Measurements from ENCODE around the gene METTL4.

Gene METTL4

DNA sequence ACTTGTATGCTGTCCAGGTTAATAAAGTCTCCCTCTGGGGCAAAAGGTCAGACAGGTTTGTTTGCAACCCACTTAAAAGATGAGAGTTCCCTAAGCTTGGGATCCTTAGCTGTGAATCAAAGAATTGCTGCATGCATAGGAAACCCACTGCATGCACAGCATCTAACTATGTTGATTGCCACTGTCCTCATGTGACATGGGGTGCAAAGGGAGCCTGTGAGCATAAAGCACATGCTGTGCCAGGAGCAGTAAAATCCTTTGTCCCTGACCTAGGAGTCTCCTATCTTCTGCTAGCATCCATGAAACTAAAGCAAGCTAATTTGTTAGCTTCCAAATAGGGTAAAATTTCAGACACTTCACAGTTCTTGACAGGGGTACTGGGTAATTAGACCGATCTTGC, 13.8 kb downstream of the METTL4 start:
- no peak for DNase-seq (ENCODE audit: low read depth in 1 of 2, low spot score in 1 of 2)
- Histone ChIP-seq H3K27ac (replicated peaks) (no peak overlapping the region), H3K27me3 (ENCODE audit: insufficient read depth, poor library complexity, severe bottlenecking) (no peaks in the 10 kb centered on the region), H3K4me3 (replicated peaks; ENCODE audit: insufficient read depth, low read length) (no peak overlapping the region)
- no peak for TF ChIP-seq GABPA (IDR thresholded peaks at IDR 0.05; ENCODE audit: low read depth)
- TF ChIP-seq, protein P1, sequence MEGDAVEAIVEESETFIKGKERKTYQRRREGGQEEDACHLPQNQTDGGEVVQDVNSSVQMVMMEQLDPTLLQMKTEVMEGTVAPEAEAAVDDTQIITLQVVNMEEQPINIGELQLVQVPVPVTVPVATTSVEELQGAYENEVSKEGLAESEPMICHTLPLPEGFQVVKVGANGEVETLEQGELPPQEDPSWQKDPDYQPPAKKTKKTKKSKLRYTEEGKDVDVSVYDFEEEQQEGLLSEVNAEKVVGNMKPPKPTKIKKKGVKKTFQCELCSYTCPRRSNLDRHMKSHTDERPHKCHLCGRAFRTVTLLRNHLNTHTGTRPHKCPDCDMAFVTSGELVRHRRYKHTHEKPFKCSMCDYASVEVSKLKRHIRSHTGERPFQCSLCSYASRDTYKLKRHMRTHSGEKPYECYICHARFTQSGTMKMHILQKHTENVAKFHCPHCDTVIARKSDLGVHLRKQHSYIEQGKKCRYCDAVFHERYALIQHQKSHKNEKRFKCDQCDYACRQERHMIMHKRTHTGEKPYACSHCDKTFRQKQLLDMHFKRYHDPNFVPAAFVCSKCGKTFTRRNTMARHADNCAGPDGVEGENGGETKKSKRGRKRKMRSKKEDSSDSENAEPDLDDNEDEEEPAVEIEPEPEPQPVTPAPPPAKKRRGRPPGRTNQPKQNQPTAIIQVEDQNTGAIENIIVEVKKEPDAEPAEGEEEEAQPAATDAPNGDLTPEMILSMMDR (IDR thresholded peaks at IDR 0.05; ENCODE audit: insufficient read depth, low read length): no peak
- TF ChIP-seq, protein P2, sequence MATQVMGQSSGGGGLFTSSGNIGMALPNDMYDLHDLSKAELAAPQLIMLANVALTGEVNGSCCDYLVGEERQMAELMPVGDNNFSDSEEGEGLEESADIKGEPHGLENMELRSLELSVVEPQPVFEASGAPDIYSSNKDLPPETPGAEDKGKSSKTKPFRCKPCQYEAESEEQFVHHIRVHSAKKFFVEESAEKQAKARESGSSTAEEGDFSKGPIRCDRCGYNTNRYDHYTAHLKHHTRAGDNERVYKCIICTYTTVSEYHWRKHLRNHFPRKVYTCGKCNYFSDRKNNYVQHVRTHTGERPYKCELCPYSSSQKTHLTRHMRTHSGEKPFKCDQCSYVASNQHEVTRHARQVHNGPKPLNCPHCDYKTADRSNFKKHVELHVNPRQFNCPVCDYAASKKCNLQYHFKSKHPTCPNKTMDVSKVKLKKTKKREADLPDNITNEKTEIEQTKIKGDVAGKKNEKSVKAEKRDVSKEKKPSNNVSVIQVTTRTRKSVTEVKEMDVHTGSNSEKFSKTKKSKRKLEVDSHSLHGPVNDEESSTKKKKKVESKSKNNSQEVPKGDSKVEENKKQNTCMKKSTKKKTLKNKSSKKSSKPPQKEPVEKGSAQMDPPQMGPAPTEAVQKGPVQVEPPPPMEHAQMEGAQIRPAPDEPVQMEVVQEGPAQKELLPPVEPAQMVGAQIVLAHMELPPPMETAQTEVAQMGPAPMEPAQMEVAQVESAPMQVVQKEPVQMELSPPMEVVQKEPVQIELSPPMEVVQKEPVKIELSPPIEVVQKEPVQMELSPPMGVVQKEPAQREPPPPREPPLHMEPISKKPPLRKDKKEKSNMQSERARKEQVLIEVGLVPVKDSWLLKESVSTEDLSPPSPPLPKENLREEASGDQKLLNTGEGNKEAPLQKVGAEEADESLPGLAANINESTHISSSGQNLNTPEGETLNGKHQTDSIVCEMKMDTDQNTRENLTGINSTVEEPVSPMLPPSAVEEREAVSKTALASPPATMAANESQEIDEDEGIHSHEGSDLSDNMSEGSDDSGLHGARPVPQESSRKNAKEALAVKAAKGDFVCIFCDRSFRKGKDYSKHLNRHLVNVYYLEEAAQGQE (IDR thresholded peaks at IDR 0.05; ENCODE audit: insufficient replicate concordance, low read depth): no peak
- TF ChIP-seq POLR2AphosphoS5 (IDR thresholded peaks at IDR 0.05; ENCODE audit: low read depth): no peak

DNA sequence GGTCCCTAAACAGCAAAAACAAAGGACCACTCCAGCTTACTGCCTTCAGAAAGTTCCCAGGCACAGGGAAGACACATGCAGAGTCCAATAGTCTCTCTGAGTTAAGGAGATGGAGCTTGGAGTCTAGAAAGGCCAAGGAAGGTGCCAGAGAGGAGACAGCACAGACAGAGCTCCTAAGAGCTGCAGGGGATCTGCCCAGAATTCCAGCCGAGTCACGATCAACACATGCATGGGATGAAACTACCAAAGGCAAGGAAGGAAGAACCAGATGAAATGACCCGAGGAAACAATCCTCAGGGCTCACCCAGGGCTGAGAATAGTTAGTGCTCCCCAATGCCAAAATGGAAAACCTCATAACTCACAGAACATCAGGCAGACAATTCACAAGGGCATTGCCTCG, 15.4 kb downstream of the METTL4 start:
- no peaks in the 10 kb centered on the region for H3K27me3 ChIP-seq (ENCODE audit: insufficient read depth, poor library complexity, severe bottlenecking)
- no peak overlapping the region for H3K4me3 ChIP-seq (replicated peaks; ENCODE audit: insufficient read depth, low read length)
- H3K27ac ChIP-seq (replicated peaks): no peak overlapping the region
- TF ChIP-seq POLR2AphosphoS5 (IDR thresholded peaks at IDR 0.05; ENCODE audit: low read depth) (no peak), SPI1 (IDR thresholded peaks at IDR 0.05; ENCODE audit: borderline replicate concordance, low read depth) (no peak), GABPA (IDR thresholded peaks at IDR 0.05; ENCODE audit: low read depth) (no peak)
- TF ChIP-seq, protein P2 (IDR thresholded peaks at IDR 0.05; ENCODE audit: insufficient replicate concordance, low read depth): no peak
- TF ChIP-seq, protein P1 (IDR thresholded peaks at IDR 0.05; ENCODE audit: insufficient read depth, low read length): no peak
- no peak for DNase-seq (ENCODE audit: low read depth in 1 of 2, low spot score in 1 of 2)

DNA sequence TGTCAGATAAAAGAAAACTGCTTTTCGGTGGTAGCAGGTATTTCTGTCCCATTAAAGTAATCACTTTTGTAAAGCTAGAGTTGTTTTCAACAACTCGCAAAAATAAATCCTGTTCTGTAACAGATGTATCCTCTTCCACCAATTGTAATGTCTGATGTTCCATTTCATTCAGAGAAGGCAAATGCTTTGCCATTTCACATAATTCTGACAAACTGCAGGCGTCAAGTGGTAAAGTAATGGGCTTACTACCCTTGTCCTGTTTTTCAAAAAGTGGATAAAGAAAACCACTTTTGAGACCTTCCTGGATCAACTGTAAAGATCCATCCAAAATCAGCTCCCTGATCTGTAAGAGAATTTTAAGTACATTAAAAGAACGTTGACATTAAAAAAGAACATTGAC, 16.6 kb downstream of the METTL4 start:
- H3K27me3 ChIP-seq (ENCODE audit: insufficient read depth, poor library complexity, severe bottlenecking): no peaks in the 10 kb centered on the region
- H3K4me3 ChIP-seq (replicated peaks; ENCODE audit: insufficient read depth, low read length): no peak overlapping the region
- DNase-seq (ENCODE audit: low read depth in 1 of 2, low spot score in 1 of 2): no peak
- H3K27ac ChIP-seq (replicated peaks): no peak overlapping the region
- TF ChIP-seq POLR2AphosphoS5 (IDR thresholded peaks at IDR 0.05; ENCODE audit: low read depth) (no peak), SPI1 (IDR thresholded peaks at IDR 0.05; ENCODE audit: borderline replicate concordance, low read depth) (no peak), GABPA (IDR thresholded peaks at IDR 0.05; ENCODE audit: low read depth) (no peak)
- TF ChIP-seq, protein P1 (IDR thresholded peaks at IDR 0.05; ENCODE audit: insufficient read depth, low read length): no peak
- TF ChIP-seq, protein P2 (IDR thresholded peaks at IDR 0.05; ENCODE audit: insufficient replicate concordance, low read depth): no peak
